Stimulated activated memory B cell treated with anti-CD40 and anti-IgM and Interleukin-4, amounts not matched to agents 10 μg/mL and 1 μg/mL and 100 μg/mL, for 72 hours (primary cell): ENCODE measurements around the gene EVI2B.
"Not testable (repeated sequence)": the region's sequence is repeated elsewhere in the genome, so short reads cannot be mapped to it uniquely, and the experiment has no call there.

Experiments used
- ATAC-seq: fragments of 150-1000 bp; cut with Tn5 transposase; 2 replicates; pipeline ENCODE4 v1.10.0; 2021
- H3K27ac Mint-ChIP-seq: one replicate; pipeline ENCODE4 v1.8.0; 2022; ENCODE audit warnings: mild to moderate bottlenecking, mixed read lengths
- H3K27me3 Mint-ChIP-seq: one replicate; pipeline ENCODE4 v1.8.0; 2022; ENCODE audit warnings: mixed read lengths
- H3K36me3 Mint-ChIP-seq: one replicate; pipeline ENCODE4 v1.8.0; 2022; ENCODE audit warnings: mixed read lengths
- H3K4me1 Mint-ChIP-seq: one replicate; pipeline ENCODE4 v1.8.0; 2022; ENCODE audit warnings: mixed read lengths
- H3K4me3 Mint-ChIP-seq: one replicate; pipeline ENCODE4 v1.8.0; 2022; ENCODE audit warnings: mild to moderate bottlenecking, moderate library complexity, mixed read lengths
- H3K9me3 Mint-ChIP-seq: one replicate; pipeline ENCODE4 v1.8.0; 2022; ENCODE audit warnings: mixed read lengths

EVI2B gene

GRCh38 chr17:31262923-31263322 is 50.9 kb downstream of the EVI2B start:
- not testable (repeated sequence) for H3K27me3 Mint-ChIP-seq, H3K9me3 Mint-ChIP-seq, H3K4me3 Mint-ChIP-seq, H3K4me1 Mint-ChIP-seq, ATAC-seq, H3K27ac Mint-ChIP-seq
- peaks cover 32% of the 10 kb centered on the region for H3K36me3 Mint-ChIP-seq

- no peak for ATAC-seq
- no peak overlapping the region for H3K4me3 Mint-ChIP-seq
- H3K27ac Mint-ChIP-seq, result no peak overlapping the region
- no peaks in the 10 kb centered on the region for H3K27me3 Mint-ChIP-seq
- H3K9me3 Mint-ChIP-seq, result no peaks in the 10 kb centered on the region
- H3K4me1 Mint-ChIP-seq, result no peaks in the 10 kb centered on the region
- peaks cover 27% of the 10 kb centered on the region for H3K36me3 Mint-ChIP-seq
Observed at GRCh38 chr17:31261601-31262000, 52.3 kb downstream of the EVI2B start.

DNA sequence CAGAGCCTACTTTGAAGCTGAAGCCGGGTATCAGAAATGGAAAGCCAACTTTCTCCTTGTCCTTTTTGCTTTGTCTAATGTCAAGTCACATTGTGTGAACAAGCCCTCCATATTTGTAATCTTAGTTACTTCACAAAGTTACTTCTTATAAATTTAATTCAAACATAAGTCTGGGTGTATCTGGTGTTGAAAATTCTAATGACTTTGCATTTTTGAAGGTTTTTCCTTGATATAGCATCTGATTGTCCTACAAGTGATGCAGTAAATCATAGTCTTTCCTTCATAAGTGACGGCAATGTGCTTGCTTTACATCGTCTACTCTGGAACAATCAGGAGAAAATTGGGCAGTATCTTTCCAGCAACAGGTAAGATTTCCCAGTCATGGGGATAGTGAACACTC is 53.7 kb downstream of the EVI2B start:
- Mint-ChIP-seq H3K27ac (no peak overlapping the region), H3K36me3 (peaks cover 16% of the 10 kb centered on the region), H3K4me1 (no peaks in the 10 kb centered on the region), H3K9me3 (no peaks in the 10 kb centered on the region), H3K4me3 (no peak overlapping the region), H3K27me3 (no peaks in the 10 kb centered on the region)
- no peak for ATAC-seq

DNA sequence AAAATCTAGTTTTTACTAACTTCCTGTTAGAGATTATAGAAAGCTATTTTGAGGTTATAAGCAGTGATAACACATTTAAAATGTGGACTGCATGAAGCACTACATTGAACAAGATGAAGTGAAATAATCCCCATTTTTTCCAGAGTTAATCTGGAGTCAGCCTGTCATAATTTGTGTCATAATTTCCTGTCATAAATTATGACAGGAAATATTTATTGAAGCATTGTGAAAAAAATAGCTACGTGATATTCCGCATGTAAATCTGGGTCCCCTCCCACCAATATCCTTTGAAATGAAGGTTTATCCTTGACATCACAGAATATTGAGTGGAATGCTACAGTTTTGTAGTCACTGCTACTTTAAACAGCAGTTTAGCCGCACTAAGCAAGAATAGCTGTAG is 56.9 kb downstream of the EVI2B start:
- H3K27ac Mint-ChIP-seq, result no peak overlapping the region
- ATAC-seq, result no peak
- H3K4me1 Mint-ChIP-seq, result no peaks in the 10 kb centered on the region
- no peaks in the 10 kb centered on the region for H3K9me3 Mint-ChIP-seq
- H3K36me3 Mint-ChIP-seq, result peaks cover 16% of the 10 kb centered on the region
- H3K4me3 Mint-ChIP-seq, result no peak overlapping the region
- H3K27me3 Mint-ChIP-seq, result no peaks in the 10 kb centered on the region

DNA sequence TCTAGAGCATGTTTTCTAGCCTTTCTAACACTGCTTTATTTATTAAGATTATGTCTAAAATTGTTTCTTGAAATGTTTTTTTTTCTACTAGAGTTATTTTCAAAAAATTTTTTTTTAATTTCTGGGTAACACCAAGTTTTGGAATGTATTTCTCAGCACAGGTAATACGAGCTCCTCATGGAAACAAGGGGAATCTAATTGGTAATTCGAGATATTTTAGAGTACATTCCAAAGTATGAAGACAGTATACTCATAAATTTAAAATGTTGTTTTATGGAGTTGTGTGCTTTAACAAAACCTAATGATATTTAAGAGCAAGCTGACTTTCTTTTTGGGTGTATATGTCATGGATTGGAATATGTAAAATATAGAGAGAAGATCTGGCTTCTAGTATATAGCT is 59.2 kb downstream of the EVI2B start:
- peaks cover 5% of the 10 kb centered on the region for H3K36me3 Mint-ChIP-seq
- H3K27ac Mint-ChIP-seq, result no peak overlapping the region
- ATAC-seq, result no peak
- no peaks in the 10 kb centered on the region for H3K9me3 Mint-ChIP-seq
- peaks cover 13% of the 10 kb centered on the region for H3K4me1 Mint-ChIP-seq
- H3K27me3 Mint-ChIP-seq, result no peaks in the 10 kb centered on the region
- H3K4me3 Mint-ChIP-seq, result no peak overlapping the region
